A673 (cell line): Measurements from ENCODE around the gene GPC6.

Source experiments
- CTCF ChIP-seq: fragments of 300-800, 200-600 bp; sonication (generic); conservative IDR thresholded peaks from 2 replicates; pipeline ENCODE4 v1.5.1; 2017; ENCODE audit warnings: low read depth, mild to moderate bottlenecking, antibody characterized with exemption, low read length, moderate library complexity, mixed read lengths
- EZH2 ChIP-seq: fragments of 200-600 bp; sonication (generic); IDR thresholded peaks from 2 replicates; pipeline ENCODE4 v1.6.1; 2017; ENCODE audit warnings: borderline replicate concordance, low read depth, mild to moderate bottlenecking, mixed read lengths, antibody characterized with exemption, low read length; ENCODE audit not compliant: poor library complexity, severe bottlenecking

- TF ChIP-seq EZH2, result no peak
- peak; percentile 17; the same call in 1 of the 2 replicates for TF ChIP-seq CTCF
Observed at GRCh38 chr13:94431574-94431973, 1205.0 kb downstream of the GPC6 start.
